NK-92 (cell line): ENCODE data around the gene OPCML.

Experiments used
- DNase-seq: peaks from one replicate; lab custom pipeline; 2025; ENCODE audit not compliant: unreplicated experiment; lab: John Stamatoyannopoulos, UW

The OPCML gene

GRCh38 chr11:132590986-132591385 is 941.3 kb downstream of the OPCML start:
- no peak for DNase-seq

- no peak for DNase-seq
These were observed 941.7 kb downstream of the OPCML start for GRCh38 chr11:132590554-132590953.

GRCh38 chr11:132589791-132590190 is 942.5 kb downstream of the OPCML start:
- DNase-seq = no peak

- DNase-seq = no peak
These were observed 943.9 kb downstream of the OPCML start for GRCh38 chr11:132588366-132588765.

- no peak for DNase-seq
These were observed 944.6 kb downstream of the OPCML start for GRCh38 chr11:132587716-132588115.

- DNase-seq = no peak
These were observed 945.5 kb downstream of the OPCML start for GRCh38 chr11:132586801-132587200.

- no peak for DNase-seq
These were observed 952.5 kb downstream of the OPCML start for GRCh38 chr11:132579634-132580327.

GRCh38 chr11:132579136-132579535 is 953.2 kb downstream of the OPCML start:
- DNase-seq = no peak

- DNase-seq = no peak
These were observed 953.7 kb downstream of the OPCML start for GRCh38 chr11:132578580-132578979.

GRCh38 chr11:132576706-132577105 is 955.6 kb downstream of the OPCML start:
- no peak for DNase-seq

GRCh38 chr11:132564091-132564885 is 968.0 kb downstream of the OPCML start:
- DNase-seq = no peak

GRCh38 chr11:132563050-132563449 is 969.3 kb downstream of the OPCML start:
- DNase-seq = no peak

GRCh38 chr11:132561937-132562336 is 970.4 kb downstream of the OPCML start:
- no peak for DNase-seq

- DNase-seq = no peak
These were observed 972.8 kb downstream of the OPCML start for GRCh38 chr11:132559331-132560036.

GRCh38 chr11:132556316-132556715 is 976.0 kb downstream of the OPCML start:
- DNase-seq = no peak

- DNase-seq = no peak
These were observed 976.7 kb downstream of the OPCML start for GRCh38 chr11:132555617-132556016.

GRCh38 chr11:132551016-132551415 is 981.3 kb downstream of the OPCML start:
- DNase-seq = no peak

- DNase-seq = no peak
These were observed 982.7 kb downstream of the OPCML start for GRCh38 chr11:132549561-132549960.

GRCh38 chr11:132549001-132549400 is 983.3 kb downstream of the OPCML start:
- no peak for DNase-seq

- no peak for DNase-seq
These were observed 988.3 kb downstream of the OPCML start for GRCh38 chr11:132544007-132544406.

GRCh38 chr11:132541794-132542193 is 990.5 kb downstream of the OPCML start:
- DNase-seq = no peak

GRCh38 chr11:132540581-132540980 is 991.7 kb downstream of the OPCML start:
- no peak for DNase-seq
